GM21360 (cell line): ENCODE measurements around the gene TNNI2.
"Not testable (repeated sequence)": the region's sequence is repeated elsewhere in the genome, so short reads cannot be mapped to it uniquely, and the experiment has no call there.

Experiments
- ATAC-seq: cut with Tn5 transposase; IDR thresholded peaks from one replicate; pipeline ENCODE4 v1.9.1; 2021; ENCODE audit warnings: mild to moderate bottlenecking, moderate library complexity; ENCODE audit not compliant: unreplicated experiment

TNNI2 gene

DNA sequence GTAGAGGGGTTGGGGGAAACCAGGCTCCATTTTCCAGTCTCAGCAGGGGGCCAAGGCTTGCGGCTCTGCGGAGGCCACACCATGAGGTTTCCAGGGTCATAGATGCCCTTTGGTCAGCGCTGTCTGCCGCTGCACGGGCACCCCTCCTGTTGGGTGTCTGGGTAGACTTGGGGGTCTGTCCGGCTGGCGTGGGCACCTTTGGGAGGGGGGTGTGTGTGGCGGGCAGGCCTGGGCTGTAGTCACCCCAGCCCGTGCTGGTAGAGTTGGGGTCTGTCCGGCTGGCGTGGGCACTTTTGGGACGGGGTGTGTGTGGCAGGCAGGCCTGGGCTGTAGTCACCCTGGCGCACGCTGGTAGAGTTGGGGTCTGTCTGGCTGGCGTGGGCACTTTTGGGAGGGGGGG is 32.8 kb downstream of the TNNI2 start:
- no peak for ATAC-seq

DNA sequence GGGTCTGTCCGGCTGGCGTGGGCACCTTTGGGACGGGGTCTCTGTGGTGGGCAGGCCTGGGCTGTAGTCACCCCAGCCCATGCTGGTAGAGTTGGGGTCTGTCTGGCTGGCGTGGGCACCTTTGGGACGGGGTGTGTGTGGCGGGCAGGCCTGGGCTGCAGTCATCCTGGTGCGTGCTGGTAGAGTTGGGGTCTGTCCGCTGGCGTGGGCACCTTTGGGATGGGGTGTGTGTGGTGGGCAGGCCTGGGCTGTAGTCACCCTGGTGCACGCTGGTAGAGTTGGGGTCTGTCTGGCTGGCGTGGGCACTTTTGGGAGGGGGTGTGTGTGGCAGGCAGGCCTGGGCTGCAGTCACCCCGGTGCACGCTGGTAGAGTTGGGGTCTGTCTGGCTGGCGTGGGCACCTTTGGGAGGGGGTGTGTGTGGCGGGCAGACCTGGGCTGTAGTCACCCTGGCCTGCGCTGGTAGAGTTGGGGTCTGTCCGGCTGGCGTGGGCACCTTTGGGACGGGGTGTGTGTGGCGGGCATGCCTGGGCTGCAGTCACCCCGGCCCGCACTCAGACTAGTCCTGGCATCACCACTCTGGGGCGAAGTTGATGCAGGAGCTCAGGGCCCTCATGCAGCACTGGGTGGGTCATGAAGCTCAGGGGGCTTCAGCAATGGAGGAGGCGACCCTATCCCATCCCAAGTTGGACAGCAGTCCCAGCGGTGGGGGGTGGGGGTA is 33.6 kb downstream of the TNNI2 start:
- ATAC-seq, result no peak

- no peak for ATAC-seq
Measured at GRCh38 chr11:1873048-1873812, 34.4 kb downstream of the TNNI2 start.

GRCh38 chr11:1873813-1874150 is 35.0 kb downstream of the TNNI2 start:
- not testable (repeated sequence) for ATAC-seq

- ATAC-seq, result not testable (repeated sequence)
Measured at GRCh38 chr11:1874441-1875092, 35.8 kb downstream of the TNNI2 start.

- no peak for ATAC-seq
Measured at GRCh38 chr11:1875093-1875850, 36.5 kb downstream of the TNNI2 start.

DNA sequence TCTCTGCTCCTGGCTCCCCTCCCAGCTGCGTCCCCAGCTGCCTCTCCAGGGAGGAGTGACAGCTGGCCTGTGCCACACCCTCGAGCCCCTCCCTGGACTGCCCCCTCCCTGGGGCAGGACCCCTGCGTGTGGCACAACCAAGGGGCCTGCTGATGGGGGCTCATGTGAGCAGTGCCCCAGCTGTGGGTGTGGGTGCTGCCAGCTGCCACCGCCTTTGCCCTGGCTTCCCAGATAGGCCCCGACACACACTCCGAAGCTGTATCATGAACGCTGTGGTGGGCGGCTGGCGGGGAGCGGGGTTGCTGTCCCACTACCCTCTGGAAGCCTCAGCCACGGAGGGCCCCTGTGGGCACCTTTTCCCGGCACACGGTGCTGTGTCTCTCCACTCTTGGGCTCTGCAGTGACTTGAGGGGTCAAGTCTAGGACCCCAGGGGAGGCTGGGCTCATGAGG is 37.1 kb downstream of the TNNI2 start:
- not testable (repeated sequence) for ATAC-seq

DNA sequence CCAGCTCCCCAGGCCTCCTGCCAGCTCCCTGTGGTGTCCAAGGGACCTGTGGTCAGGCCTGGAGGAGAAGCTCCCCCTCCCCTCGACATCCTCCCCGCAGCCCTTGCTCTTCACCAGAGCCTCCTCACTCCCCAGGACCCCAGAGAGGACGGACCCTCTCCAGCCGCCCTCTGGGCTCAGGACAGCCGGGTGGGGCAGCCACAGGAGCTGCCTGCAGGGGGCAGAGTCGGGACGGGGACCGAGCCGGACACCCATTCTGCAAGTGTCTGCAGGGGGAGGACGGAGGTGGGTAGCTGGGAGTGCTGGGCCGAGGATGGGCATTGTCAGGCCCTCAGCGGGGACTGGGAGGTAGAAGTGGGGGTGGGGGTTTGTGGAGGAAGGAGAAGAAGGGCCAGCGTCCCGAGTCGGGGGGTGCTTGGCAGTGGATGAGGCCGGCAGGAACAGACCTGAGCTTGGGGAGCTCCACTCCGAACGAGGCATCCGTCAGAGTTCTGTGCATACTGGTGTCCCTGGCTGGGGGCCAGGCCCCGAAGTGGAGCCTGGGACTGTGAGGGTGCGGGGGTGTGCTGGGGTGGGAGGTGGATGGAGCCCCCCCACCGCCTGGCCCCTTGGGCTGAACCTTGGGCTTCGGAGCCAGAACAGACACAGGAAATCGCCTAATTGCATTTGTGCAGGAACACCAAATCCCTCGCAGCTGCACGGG is 37.7 kb downstream of the TNNI2 start:
- ATAC-seq, result no peak

DNA sequence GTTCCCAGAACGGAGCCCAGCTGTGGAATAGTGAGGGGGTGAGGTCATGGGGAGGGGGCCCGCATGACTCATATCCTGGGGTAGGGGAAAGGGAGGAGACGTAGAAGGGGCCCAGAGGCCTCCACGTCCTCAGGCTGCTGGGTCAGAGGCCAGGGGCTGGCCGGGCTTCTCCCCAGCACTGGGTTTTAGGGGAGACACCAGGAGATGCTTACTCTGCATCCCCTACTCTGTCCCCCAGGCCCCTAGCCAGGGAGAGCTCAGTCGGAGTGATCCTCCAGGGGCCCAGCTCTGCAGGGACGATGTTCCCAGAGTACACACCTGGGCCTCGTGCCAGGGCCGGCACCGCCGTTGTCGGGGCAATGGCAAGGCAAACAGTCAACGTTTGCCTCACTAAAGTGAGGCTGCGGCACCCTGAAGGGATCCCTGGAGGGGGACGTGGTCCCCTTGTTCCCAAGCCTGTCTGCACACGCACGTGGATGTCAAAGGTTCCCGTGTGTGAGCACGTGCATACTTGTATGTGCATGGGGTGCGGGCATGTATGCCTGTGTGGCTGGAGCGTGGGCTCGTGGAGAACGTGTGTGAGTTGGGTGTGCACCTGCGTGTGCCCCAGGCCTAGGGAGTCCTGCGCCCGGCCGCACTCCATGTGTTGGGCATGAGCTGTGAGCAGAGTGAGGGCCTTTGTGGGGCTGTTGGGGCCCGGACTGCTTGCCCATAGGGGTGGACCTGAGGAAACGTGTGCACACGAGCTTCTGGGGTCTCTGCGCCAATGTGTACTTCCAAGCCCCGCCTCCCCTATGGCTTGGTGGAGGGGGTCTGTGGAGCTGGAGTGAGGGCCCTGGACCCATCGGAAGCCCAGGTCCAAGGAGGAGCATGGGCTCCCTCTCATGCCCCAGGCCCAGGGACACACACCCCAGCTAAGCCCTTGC is 38.7 kb downstream of the TNNI2 start:
- no peak for ATAC-seq

- ATAC-seq, result no peak
Measured at GRCh38 chr11:1878137-1879031, 39.6 kb downstream of the TNNI2 start.

GRCh38 chr11:1879342-1879940 is 40.7 kb downstream of the TNNI2 start:
- no peak for ATAC-seq

- no peak for ATAC-seq
Measured at GRCh38 chr11:1879941-1880720, 41.4 kb downstream of the TNNI2 start.

DNA sequence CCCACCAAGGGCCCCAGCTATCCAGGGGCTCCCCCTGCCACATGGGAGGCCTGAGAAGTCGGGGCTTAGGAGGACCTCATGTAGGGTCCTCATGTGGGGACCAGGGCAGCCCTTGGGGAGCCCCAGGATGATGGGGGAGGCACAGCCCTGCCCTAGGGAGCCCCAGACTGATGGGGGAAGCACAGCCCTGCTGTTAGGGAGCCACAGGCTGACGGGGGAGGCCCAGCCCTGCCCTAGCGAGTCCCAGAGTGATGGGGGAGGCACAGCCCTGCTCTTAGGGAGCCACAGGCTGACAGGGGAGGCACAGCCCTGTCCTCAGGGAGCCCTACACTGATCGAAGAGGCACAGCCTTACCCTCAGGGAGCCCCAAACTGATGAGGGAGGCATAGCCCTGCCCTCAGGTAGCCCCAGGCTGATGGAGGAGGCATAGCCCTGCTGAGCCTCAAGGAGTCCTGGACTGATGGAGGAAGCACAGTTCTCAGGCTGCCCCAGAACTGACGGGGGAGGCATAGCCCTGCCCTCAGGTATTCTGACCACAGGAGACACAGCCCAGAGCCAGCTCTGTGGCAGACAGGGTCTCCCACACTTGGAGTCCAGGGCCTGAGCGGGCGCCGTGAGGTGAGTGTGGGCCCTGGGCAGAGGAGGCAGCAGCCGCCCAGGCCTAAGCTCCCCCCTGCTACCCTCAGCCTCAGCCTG is 42.1 kb downstream of the TNNI2 start:
- no peak for ATAC-seq

DNA sequence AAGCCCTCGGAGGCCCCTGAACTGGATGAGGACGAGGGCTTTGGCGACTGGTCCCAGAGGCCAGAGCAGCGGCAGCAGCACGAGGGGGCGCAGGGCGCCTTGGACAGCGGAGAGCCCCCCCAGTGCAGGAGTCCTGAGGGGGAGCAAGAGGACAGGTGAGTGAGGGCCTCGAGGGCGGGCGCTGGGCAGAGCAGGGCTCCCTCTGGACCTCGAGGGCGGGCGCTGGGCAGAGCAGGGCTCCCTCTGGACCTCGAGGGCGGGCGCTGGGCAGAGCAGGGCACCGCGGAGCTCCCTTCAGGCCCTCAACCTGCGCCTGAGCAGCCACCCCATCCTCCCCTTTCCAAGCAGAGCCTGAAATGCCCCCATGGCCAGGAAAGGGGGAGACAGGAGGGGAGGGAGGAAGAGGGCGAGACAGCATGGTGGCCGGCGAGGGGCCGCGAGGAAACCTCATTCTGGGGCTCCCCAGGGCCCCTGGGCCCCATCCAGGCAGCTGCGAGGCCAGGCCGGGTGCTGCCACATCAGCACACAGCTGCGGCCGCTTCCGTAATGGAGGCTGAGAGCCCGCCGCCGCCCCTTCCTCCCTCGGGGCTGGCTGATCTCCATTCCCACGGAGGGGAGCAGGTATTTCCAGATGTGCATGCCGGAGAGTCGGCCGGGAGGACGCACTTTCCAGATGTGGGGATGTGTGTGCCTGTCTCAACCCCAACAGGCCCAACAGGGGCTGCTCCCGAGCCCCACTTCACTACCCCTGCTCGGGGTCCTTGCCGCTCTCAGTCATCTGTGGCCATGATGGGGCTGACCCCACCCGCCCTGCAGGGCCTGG is 42.9 kb downstream of the TNNI2 start:
- ATAC-seq, result no peak

GRCh38 chr11:1882265-1883238 is 43.8 kb downstream of the TNNI2 start:
- no peak for ATAC-seq
